ENCODE results near the gene RASSF5. TPM values are rescaled to one million over a fixed set of nuclear protein-coding genes. Genes with fewer than 3 reads are reported as not detected.

RASSF5 gene
- total and polyA plus RNA-seq, 2 donors from 2014 or later = 2.4 to 18.8 TPM

DNA sequence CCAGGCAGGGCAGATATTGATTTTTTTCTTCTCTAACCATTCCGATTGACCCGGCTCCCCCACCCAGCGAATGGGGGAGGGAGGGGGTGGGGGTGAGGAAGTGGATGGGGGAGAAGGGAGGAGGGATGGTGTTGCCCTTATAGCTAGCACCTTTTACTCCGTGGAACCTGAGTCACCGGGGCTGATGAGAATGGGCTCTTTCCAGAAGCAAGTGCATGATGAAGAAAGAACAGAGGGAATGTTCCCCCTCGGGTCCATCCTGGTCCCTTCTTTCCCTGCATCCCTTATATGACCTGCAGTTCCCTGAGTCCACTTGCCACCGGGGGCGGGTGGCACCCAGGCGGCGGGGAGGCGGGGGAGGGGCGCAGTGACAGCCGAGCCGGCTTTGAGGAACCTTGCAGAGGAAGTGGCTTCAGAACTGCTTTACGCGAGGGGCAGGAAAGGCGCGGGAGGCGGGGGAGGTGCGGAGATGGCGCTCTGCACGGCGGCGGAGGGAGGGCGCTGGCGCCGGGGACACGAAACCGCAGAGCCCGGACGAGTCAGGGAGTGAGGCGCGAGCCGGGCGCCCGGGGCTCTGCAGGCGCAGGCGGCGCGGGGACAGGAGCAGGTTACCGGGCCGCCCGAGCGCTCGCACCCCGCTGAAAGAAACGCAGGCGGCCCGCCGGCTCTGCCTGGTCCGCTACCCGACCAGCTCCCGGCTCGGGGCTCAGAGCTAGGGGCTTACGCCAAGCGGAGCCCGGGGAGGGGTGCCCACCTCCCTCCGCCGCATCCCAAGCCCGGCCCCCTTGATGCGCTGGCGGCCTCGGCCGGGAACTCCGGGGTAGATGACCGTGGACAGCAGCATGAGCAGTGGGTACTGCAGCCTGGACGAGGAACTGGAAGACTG, 49.7 kb downstream of the RASSF5 start:
- Histone ChIP-seq H3K9ac (ENCODE audit: low read length in 3 of 3) (no peak overlapping the region), H3K27ac (ENCODE audit: low read depth in 2 of 2, low read length in 2 of 2) (peak overlapping the region in 1 of 2 donors; percentile 50), H3K4me3 (ENCODE audit: low read length in 3 of 3) (peak overlapping the region; percentile 38 to 52 (median 46)), H3K36me3 (ENCODE audit: control insufficient read depth in 2 of 3, insufficient read depth in 3 of 3, low read length in 3 of 3) (no peaks in the 10 kb centered on the region), H3K27me3 (ENCODE audit: control insufficient read depth, insufficient read depth, low read length) (no peaks in the 10 kb centered on the region), H3K4me1 (ENCODE audit: control insufficient read depth in 2 of 3, insufficient read depth in 2 of 3, low read depth in 1 of 3, low read length in 3 of 3) (peaks cover 2 to 15% (median 13%) of the 10 kb centered on the region in 3 donors), H3K9me3 (ENCODE audit: control insufficient read depth in 2 of 3, insufficient read depth in 1 of 3, low read length in 3 of 3) (no peaks in the 10 kb centered on the region)
- peak; percentile 82 to 94 (median 87) for DNase-seq
- FAIRE-seq = no peak
- intact Hi-C loops (cut with DNase I) = no loop called here
- TF ChIP-seq CTCF (IDR thresholded peaks at IDR 0.05; ENCODE audit: borderline replicate concordance, extremely low read depth, insufficient read depth) = no peak

- no peak for TF ChIP-seq CTCF (IDR thresholded peaks at IDR 0.05; ENCODE audit: borderline replicate concordance, extremely low read depth, insufficient read depth)
- Histone ChIP-seq H3K36me3 (ENCODE audit: control insufficient read depth in 2 of 3, insufficient read depth in 3 of 3, low read length in 3 of 3) (no peaks in the 10 kb centered on the region), H3K4me3 (ENCODE audit: low read length in 3 of 3) (peak overlapping the region; percentile 38 to 52 (median 46)), H3K9me3 (ENCODE audit: control insufficient read depth in 2 of 3, insufficient read depth in 1 of 3, low read length in 3 of 3) (no peaks in the 10 kb centered on the region), H3K4me1 (ENCODE audit: control insufficient read depth in 2 of 3, insufficient read depth in 2 of 3, low read depth in 1 of 3, low read length in 3 of 3) (peaks cover 2 to 15% (median 13%) of the 10 kb centered on the region in 3 donors), H3K27me3 (ENCODE audit: control insufficient read depth, insufficient read depth, low read length) (no peaks in the 10 kb centered on the region), H3K9ac (ENCODE audit: low read length in 3 of 3) (peak overlapping the region in 1 of 3 donors; percentile 17), H3K27ac (ENCODE audit: low read depth in 2 of 2, low read length in 2 of 2) (peak overlapping the region in 1 of 2 donors; percentile 50)
- intact Hi-C loops (cut with DNase I) = no loop called here
- DNase-seq (peak in 2 of 5 donors; percentile 19 to 53), FAIRE-seq (no peak)
Measured at GRCh38 chr1:206557636-206558473, 50.5 kb downstream of the RASSF5 start.

- intact Hi-C loops (cut with DNase I) = no loop called here
- H3K4me3 ChIP-seq (ENCODE audit: low read length in 3 of 3) = no peak overlapping the region
- no peaks in the 10 kb centered on the region for H3K9me3 ChIP-seq (ENCODE audit: control insufficient read depth in 2 of 3, insufficient read depth in 1 of 3, low read length in 3 of 3)
- H3K27me3 ChIP-seq (ENCODE audit: control insufficient read depth, insufficient read depth, low read length) = no peaks in the 10 kb centered on the region
- peaks cover 2 to 15% (median 13%) of the 10 kb centered on the region in 3 donors for H3K4me1 ChIP-seq (ENCODE audit: control insufficient read depth in 2 of 3, insufficient read depth in 2 of 3, low read depth in 1 of 3, low read length in 3 of 3)
- FAIRE-seq = no peak
- no peak for TF ChIP-seq CTCF (IDR thresholded peaks at IDR 0.05; ENCODE audit: borderline replicate concordance, extremely low read depth, insufficient read depth)
- H3K36me3 ChIP-seq (ENCODE audit: control insufficient read depth in 2 of 3, insufficient read depth in 3 of 3, low read length in 3 of 3) = no peaks in the 10 kb centered on the region
- H3K27ac ChIP-seq (ENCODE audit: low read depth in 2 of 2, low read length in 2 of 2) = no peak overlapping the region
- H3K9ac ChIP-seq (ENCODE audit: low read length in 3 of 3) = no peak overlapping the region
- no peak for DNase-seq
Measured at GRCh38 chr1:206558794-206559671, 51.7 kb downstream of the RASSF5 start.

Measured in kidney (tissue), 14 donors.